ENCODE results near the gene UGT1A1.

Gene UGT1A1

GRCh38 chr2:233761040-233761769 is 1.1 kb downstream of the UGT1A1 start:
- peaks cover 0 to 18% of the 10 kb centered on the region in 2 experiments for H3K27me3 ChIP-seq (ENCODE audit: control insufficient read depth in 1 of 2, insufficient read depth in 1 of 2, low read length in 2 of 2)

GRCh38 chr2:233764264-233764663 is 4.2 kb downstream of the UGT1A1 start:
- peak; percentile 13 for DNase-seq
- H3K4me3 ChIP-seq (ENCODE audit: insufficient read depth in 1 of 2, low read depth in 1 of 2, low read length in 2 of 2) = no peak overlapping the region
- H2BK15ac ChIP-seq (ENCODE audit: low read depth, poor library complexity, severe bottlenecking) = no peak overlapping the region
- no peak overlapping the region for H2BK120ac ChIP-seq (ENCODE audit: low read depth, low read length)
- H3K79me1 ChIP-seq (replicated peaks; ENCODE audit: low read length, poor library complexity, severe bottlenecking) = no peaks in the 10 kb centered on the region
- no peaks in the 10 kb centered on the region for H3K36me3 ChIP-seq (ENCODE audit: control insufficient read depth in 1 of 2, insufficient read depth in 2 of 2, low read depth in 1 of 2, low read length in 2 of 2)
- H3K23ac ChIP-seq (ENCODE audit: low read length in 2 of 2) = no peak overlapping the region
- H2BK5ac ChIP-seq (ENCODE audit: low read depth, low read length, poor library complexity, severe bottlenecking) = no peak overlapping the region
- H3K9ac ChIP-seq (ENCODE audit: low read length) = peak overlapping the region; percentile 28
- peaks cover 2% of the 10 kb centered on the region for H3K4me1 ChIP-seq (ENCODE audit: control insufficient read depth, insufficient read depth, low read depth, low read length)
- H3K14ac ChIP-seq (ENCODE audit: low read length in 2 of 2) = no peak overlapping the region
- no peak overlapping the region for H3K27ac ChIP-seq (ENCODE audit: low read length, poor library complexity, severe bottlenecking)
- no peak overlapping the region for H2AFZ ChIP-seq (ENCODE audit: low read depth, low read length)
- H3K27me3 ChIP-seq (ENCODE audit: control insufficient read depth in 1 of 2, insufficient read depth in 1 of 2, low read length in 2 of 2) = peaks cover 7 to 21% of the 10 kb centered on the region in 2 experiments
- no peak overlapping the region for H4K91ac ChIP-seq (ENCODE audit: low read length)
- H4K8ac ChIP-seq (ENCODE audit: low read length) = no peak overlapping the region
- no peak overlapping the region for H3K18ac ChIP-seq (ENCODE audit: low read depth in 1 of 2, low read length in 2 of 2)
- WGBS = 59% methylated on average over 7 of the region's 7 CpGs
- no peak overlapping the region for H2AK5ac ChIP-seq (ENCODE audit: low read length, severe bottlenecking)
- no peak overlapping the region for H3K4me2 ChIP-seq (ENCODE audit: low read length, poor library complexity, severe bottlenecking)
- no peak overlapping the region for H2BK12ac ChIP-seq (ENCODE audit: low read length in 2 of 2)
- H3K4ac ChIP-seq (ENCODE audit: low read depth in 1 of 2, low read length in 2 of 2) = no peak overlapping the region
- H3K9me3 ChIP-seq (ENCODE audit: control insufficient read depth, low read length) = no peaks in the 10 kb centered on the region

More at GRCh38 chr2:233761040-233761769, 1.1 kb downstream of the UGT1A1 start:
- no peak overlapping the region for H3K18ac ChIP-seq (ENCODE audit: low read depth in 1 of 2, low read length in 2 of 2)
- H3K4me1 ChIP-seq (ENCODE audit: control insufficient read depth, insufficient read depth, low read depth, low read length) = no peaks in the 10 kb centered on the region
- H2BK120ac ChIP-seq (ENCODE audit: low read depth, low read length) = no peak overlapping the region
- no peak overlapping the region for H3K27ac ChIP-seq (ENCODE audit: low read length, poor library complexity, severe bottlenecking)
- DNase-seq = no peak
- no peak overlapping the region for H3K9ac ChIP-seq (ENCODE audit: low read length)
- H2AK5ac ChIP-seq (ENCODE audit: low read length, severe bottlenecking) = no peak overlapping the region
- no peak overlapping the region for H4K91ac ChIP-seq (ENCODE audit: low read length)
- H2BK5ac ChIP-seq (ENCODE audit: low read depth, low read length, poor library complexity, severe bottlenecking) = no peak overlapping the region
- H3K4me3 ChIP-seq (ENCODE audit: insufficient read depth in 1 of 2, low read depth in 1 of 2, low read length in 2 of 2) = no peak overlapping the region
- no peaks in the 10 kb centered on the region for H3K9me3 ChIP-seq (ENCODE audit: control insufficient read depth, low read length)
- no peak overlapping the region for H4K8ac ChIP-seq (ENCODE audit: low read length)
- H2AFZ ChIP-seq (ENCODE audit: low read depth, low read length) = no peak overlapping the region
- no peak overlapping the region for H3K14ac ChIP-seq (ENCODE audit: low read length in 2 of 2)
- H3K79me1 ChIP-seq (replicated peaks; ENCODE audit: low read length, poor library complexity, severe bottlenecking) = no peaks in the 10 kb centered on the region
- H3K4me2 ChIP-seq (ENCODE audit: low read length, poor library complexity, severe bottlenecking) = no peak overlapping the region
- no peak overlapping the region for H3K23ac ChIP-seq (ENCODE audit: low read length in 2 of 2)
- H2BK12ac ChIP-seq (ENCODE audit: low read length in 2 of 2) = no peak overlapping the region
- WGBS = 58% methylated on average over 3 of the region's 4 CpGs
- no peaks in the 10 kb centered on the region for H3K36me3 ChIP-seq (ENCODE audit: control insufficient read depth in 1 of 2, insufficient read depth in 2 of 2, low read depth in 1 of 2, low read length in 2 of 2)
- no peak overlapping the region for H2BK15ac ChIP-seq (ENCODE audit: low read depth, poor library complexity, severe bottlenecking)
- no peak overlapping the region for H3K4ac ChIP-seq (ENCODE audit: low read depth in 1 of 2, low read length in 2 of 2)

GRCh38 chr2:233764761-233765160 is 4.7 kb downstream of the UGT1A1 start:
- Histone ChIP-seq H4K91ac (ENCODE audit: low read length) (no peak overlapping the region), H2AFZ (ENCODE audit: low read depth, low read length) (no peak overlapping the region), H2BK12ac (ENCODE audit: low read length in 2 of 2) (no peak overlapping the region), H3K4me2 (ENCODE audit: low read length, poor library complexity, severe bottlenecking) (no peak overlapping the region), H2BK15ac (ENCODE audit: low read depth, poor library complexity, severe bottlenecking) (no peak overlapping the region), H3K23ac (ENCODE audit: low read length in 2 of 2) (no peak overlapping the region), H3K4ac (ENCODE audit: low read depth in 1 of 2, low read length in 2 of 2) (no peak overlapping the region), H2AK5ac (ENCODE audit: low read length, severe bottlenecking) (no peak overlapping the region), H3K9me3 (ENCODE audit: control insufficient read depth, low read length) (no peaks in the 10 kb centered on the region), H2BK5ac (ENCODE audit: low read depth, low read length, poor library complexity, severe bottlenecking) (no peak overlapping the region), H3K27ac (ENCODE audit: low read length, poor library complexity, severe bottlenecking) (no peak overlapping the region), H3K14ac (ENCODE audit: low read length in 2 of 2) (no peak overlapping the region), H3K9ac (ENCODE audit: low read length) (peak overlapping the region; percentile 28), H3K79me1 (replicated peaks; ENCODE audit: low read length, poor library complexity, severe bottlenecking) (no peaks in the 10 kb centered on the region), H4K8ac (ENCODE audit: low read length) (no peak overlapping the region), H3K4me3 (ENCODE audit: insufficient read depth in 1 of 2, low read depth in 1 of 2, low read length in 2 of 2) (no peak overlapping the region), H3K4me1 (ENCODE audit: control insufficient read depth, insufficient read depth, low read depth, low read length) (peaks cover 2% of the 10 kb centered on the region), H3K18ac (ENCODE audit: low read depth in 1 of 2, low read length in 2 of 2) (no peak overlapping the region), H3K36me3 (ENCODE audit: control insufficient read depth in 1 of 2, insufficient read depth in 2 of 2, low read depth in 1 of 2, low read length in 2 of 2) (no peaks in the 10 kb centered on the region), H3K27me3 (ENCODE audit: control insufficient read depth in 1 of 2, insufficient read depth in 1 of 2, low read length in 2 of 2) (peaks cover 9 to 21% of the 10 kb centered on the region in 2 experiments), H2BK120ac (ENCODE audit: low read depth, low read length) (no peak overlapping the region)
- DNase-seq = no peak
- WGBS = 37% methylated on average over 3 of the region's 3 CpGs

GRCh38 chr2:233766416-233766815 is 6.3 kb downstream of the UGT1A1 start:
- DNase-seq = no peak
- no peak overlapping the region for H3K23ac ChIP-seq (ENCODE audit: low read length in 2 of 2)
- H3K27me3 ChIP-seq (ENCODE audit: control insufficient read depth in 1 of 2, insufficient read depth in 1 of 2, low read length in 2 of 2) = peaks cover 9 to 21% of the 10 kb centered on the region in 2 experiments
- no peak overlapping the region for H2BK120ac ChIP-seq (ENCODE audit: low read depth, low read length)
- no peaks in the 10 kb centered on the region for H3K9me3 ChIP-seq (ENCODE audit: control insufficient read depth, low read length)
- no peak overlapping the region for H3K4ac ChIP-seq (ENCODE audit: low read depth in 1 of 2, low read length in 2 of 2)
- H3K4me3 ChIP-seq (ENCODE audit: insufficient read depth in 1 of 2, low read depth in 1 of 2, low read length in 2 of 2) = no peak overlapping the region
- H4K91ac ChIP-seq (ENCODE audit: low read length) = peak overlapping the region; percentile 25
- H4K8ac ChIP-seq (ENCODE audit: low read length) = no peak overlapping the region
- H3K4me2 ChIP-seq (ENCODE audit: low read length, poor library complexity, severe bottlenecking) = no peak overlapping the region
- H3K9ac ChIP-seq (ENCODE audit: low read length) = no peak overlapping the region
- H2BK12ac ChIP-seq (ENCODE audit: low read length in 2 of 2) = no peak overlapping the region
- WGBS = 40% methylated on average over 3 of the region's 4 CpGs
- no peak overlapping the region for H3K14ac ChIP-seq (ENCODE audit: low read length in 2 of 2)
- H2BK5ac ChIP-seq (ENCODE audit: low read depth, low read length, poor library complexity, severe bottlenecking) = no peak overlapping the region
- H2BK15ac ChIP-seq (ENCODE audit: low read depth, poor library complexity, severe bottlenecking) = no peak overlapping the region
- H3K36me3 ChIP-seq (ENCODE audit: control insufficient read depth in 1 of 2, insufficient read depth in 2 of 2, low read depth in 1 of 2, low read length in 2 of 2) = no peaks in the 10 kb centered on the region
- H2AFZ ChIP-seq (ENCODE audit: low read depth, low read length) = no peak overlapping the region
- H2AK5ac ChIP-seq (ENCODE audit: low read length, severe bottlenecking) = no peak overlapping the region
- H3K27ac ChIP-seq (ENCODE audit: low read length, poor library complexity, severe bottlenecking) = no peak overlapping the region
- peaks cover 2% of the 10 kb centered on the region for H3K4me1 ChIP-seq (ENCODE audit: control insufficient read depth, insufficient read depth, low read depth, low read length)
- H3K79me1 ChIP-seq (replicated peaks; ENCODE audit: low read length, poor library complexity, severe bottlenecking) = no peaks in the 10 kb centered on the region
- no peak overlapping the region for H3K18ac ChIP-seq (ENCODE audit: low read depth in 1 of 2, low read length in 2 of 2)
